Renal cortical epithelial cell (primary cell): ENCODE data around the gene DUS1L. TPM values are rescaled to one million over a fixed set of nuclear protein-coding genes. Genes with fewer than 3 reads are reported as not detected.

ENCODE experiments used
- DNase-seq: peaks from one replicate; pipeline ENCODE4 v3.0.0-alpha.2; 2011; ENCODE audit warnings: low read depth
- total RNA-seq: library from RNA; depleted of rRNA; stranded (reverse); fragments of >200 nt; gene quantifications from 2 replicates; pipeline ENCODE4 v1.2.3, GENCODE V29; 2014

The DUS1L gene
- 66.3 and 79.9 TPM in 2 replicates for total RNA-seq

GRCh38 chr17:82065638-82066303, at the start of gene DUS1L:
DUS1L (minus strand) TSS chr17:82065804; CDS start chr17:82065059, 745 bp downstream.
- no peak for DNase-seq

- DNase-seq = no peak
Measured at GRCh38 chr17:82114872-82115271, 49.3 kb upstream of the DUS1L start.

GRCh38 chr17:82114447-82114846, 48.8 kb upstream of the DUS1L start:
- DNase-seq = no peak

GRCh38 chr17:82113941-82114340, 48.3 kb upstream of the DUS1L start:
- no peak for DNase-seq

GRCh38 chr17:82113422-82113821, 47.8 kb upstream of the DUS1L start:
- no peak for DNase-seq

GRCh38 chr17:82112914-82113311, 47.3 kb upstream of the DUS1L start:
- DNase-seq = no peak

- no peak for DNase-seq
Measured at GRCh38 chr17:82112181-82112913, 46.7 kb upstream of the DUS1L start.

GRCh38 chr17:82110298-82110697, 44.7 kb upstream of the DUS1L start:
- DNase-seq = peak; percentile 86

GRCh38 chr17:82108961-82109475, 43.4 kb upstream of the DUS1L start:
- DNase-seq = no peak

- DNase-seq = no peak
Measured at GRCh38 chr17:82108496-82108945, 42.9 kb upstream of the DUS1L start.

- DNase-seq = no peak
Measured at GRCh38 chr17:82108038-82108437, 42.4 kb upstream of the DUS1L start.

GRCh38 chr17:82107341-82107860, 41.8 kb upstream of the DUS1L start:
- DNase-seq = no peak

- DNase-seq = no peak
Measured at GRCh38 chr17:82106688-82107305, 41.2 kb upstream of the DUS1L start.

GRCh38 chr17:82105882-82106687, 40.5 kb upstream of the DUS1L start:
- DNase-seq = peak; percentile 30

GRCh38 chr17:82105417-82105881, 39.8 kb upstream of the DUS1L start:
- no peak for DNase-seq

- DNase-seq = no peak
Measured at GRCh38 chr17:82104797-82105416, 39.3 kb upstream of the DUS1L start.

GRCh38 chr17:82103553-82104451, 38.2 kb upstream of the DUS1L start:
- DNase-seq = peak; percentile 56

- peak; percentile 39 for DNase-seq
Measured at GRCh38 chr17:82101767-82102679, 36.4 kb upstream of the DUS1L start.

- no peak for DNase-seq
Measured at GRCh38 chr17:82101301-82101715, 35.7 kb upstream of the DUS1L start.
